ENCODE data around the gene PSME1. TPM values are rescaled to one million over a fixed set of nuclear protein-coding genes. Genes with fewer than 3 reads are reported as not detected.

The PSME1 gene
- total RNA-seq (2014; rRNA removed; shearing (Covaris generic)), result 57.9 and 58.0 TPM in 2 replicates

GRCh38 chr14:24135834-24136683 is at the start of gene PSME1:
Gene PSME1, plus strand, starts transcription at chr14:24136194. Its CDS starts 69 bp downstream, at chr14:24136263.
- in situ Hi-C loops (cut with HindIII; ENCODE audit: low sequenced_read_pairs), result no loop called here
- DNase-seq (ENCODE audit: low spot score), result peak; percentile 96

- DNase-seq (ENCODE audit: low spot score), result no peak
- in situ Hi-C loops (cut with HindIII; ENCODE audit: low sequenced_read_pairs), result no loop called here
These were observed 49.0 kb upstream of the PSME1 start for GRCh38 chr14:24087004-24087403.

GRCh38 chr14:24088095-24088494 is 47.9 kb upstream of the PSME1 start:
- DNase-seq (ENCODE audit: low spot score), result no peak
- in situ Hi-C loops (cut with HindIII; ENCODE audit: low sequenced_read_pairs), result no loop called here

- DNase-seq (ENCODE audit: low spot score), result no peak
- in situ Hi-C loops (cut with HindIII; ENCODE audit: low sequenced_read_pairs), result no loop called here
These were observed 46.1 kb upstream of the PSME1 start for GRCh38 chr14:24089890-24090289.

- in situ Hi-C loops (cut with HindIII; ENCODE audit: low sequenced_read_pairs), result no loop called here
- no peak for DNase-seq (ENCODE audit: low spot score)
These were observed 43.9 kb upstream of the PSME1 start for GRCh38 chr14:24092110-24092504.

GRCh38 chr14:24092505-24093206 is 43.3 kb upstream of the PSME1 start:
- DNase-seq (ENCODE audit: low spot score), result no peak
- in situ Hi-C loops (cut with HindIII; ENCODE audit: low sequenced_read_pairs), result no loop called here

GRCh38 chr14:24093207-24093900 is 42.6 kb upstream of the PSME1 start:
- no peak for DNase-seq (ENCODE audit: low spot score)
- in situ Hi-C loops (cut with HindIII; ENCODE audit: low sequenced_read_pairs), result no loop called here

- DNase-seq (ENCODE audit: low spot score), result peak; percentile 82
- in situ Hi-C loops (cut with HindIII; ENCODE audit: low sequenced_read_pairs), result no loop called here
These were observed 41.8 kb upstream of the PSME1 start, which contains the start of gene PCK2 for GRCh38 chr14:24093901-24094840. Gene PCK2, plus strand, starts transcription at chr14:24094311. Its CDS starts 95 bp downstream, at chr14:24094406.

GRCh38 chr14:24094841-24095270 is 41.1 kb upstream of the PSME1 start:
- DNase-seq (ENCODE audit: low spot score), result no peak
- in situ Hi-C loops (cut with HindIII; ENCODE audit: low sequenced_read_pairs), result no loop called here

GRCh38 chr14:24095271-24096068 is 40.5 kb upstream of the PSME1 start:
- peak; percentile 39 for DNase-seq (ENCODE audit: low spot score)

GRCh38 chr14:24096545-24097181 is 39.3 kb upstream of the PSME1 start:
- in situ Hi-C loops (cut with HindIII; ENCODE audit: low sequenced_read_pairs), result no loop called here
- DNase-seq (ENCODE audit: low spot score), result no peak

More at GRCh38 chr14:24095271-24096068, 40.5 kb upstream of the PSME1 start:
- in situ Hi-C loops (cut with HindIII; ENCODE audit: low sequenced_read_pairs), result no loop called here

GRCh38 chr14:24098229-24098926 is 37.6 kb upstream of the PSME1 start:
- in situ Hi-C loops (cut with HindIII; ENCODE audit: low sequenced_read_pairs), result no loop called here
- no peak for DNase-seq (ENCODE audit: low spot score)

GRCh38 chr14:24098927-24099813 is 36.8 kb upstream of the PSME1 start:
- DNase-seq (ENCODE audit: low spot score), result no peak
- in situ Hi-C loops (cut with HindIII; ENCODE audit: low sequenced_read_pairs), result no loop called here

- DNase-seq (ENCODE audit: low spot score), result no peak
- in situ Hi-C loops (cut with HindIII; ENCODE audit: low sequenced_read_pairs), result no loop called here
These were observed 35.6 kb upstream of the PSME1 start for GRCh38 chr14:24100197-24100981.

- in situ Hi-C loops (cut with HindIII; ENCODE audit: low sequenced_read_pairs), result no loop called here
- DNase-seq (ENCODE audit: low spot score), result no peak
These were observed 35.0 kb upstream of the PSME1 start for GRCh38 chr14:24100982-24101494.

Measured in G401 (cell line).